ENCODE results near the gene N4BP3. TPM values are rescaled to one million over a fixed set of nuclear protein-coding genes. Genes with fewer than 3 reads are reported as not detected.

Gene N4BP3
- total RNA-seq, 1 donor from 2014 or later: 0.32 TPM

GRCh38 chr5:178108446-178108845, 4.9 kb upstream of the N4BP3 start:
- H3K4me1 Mint-ChIP-seq (ENCODE audit: low read depth): peaks cover 7% of the 10 kb centered on the region
- TF ChIP-seq, protein P1, sequence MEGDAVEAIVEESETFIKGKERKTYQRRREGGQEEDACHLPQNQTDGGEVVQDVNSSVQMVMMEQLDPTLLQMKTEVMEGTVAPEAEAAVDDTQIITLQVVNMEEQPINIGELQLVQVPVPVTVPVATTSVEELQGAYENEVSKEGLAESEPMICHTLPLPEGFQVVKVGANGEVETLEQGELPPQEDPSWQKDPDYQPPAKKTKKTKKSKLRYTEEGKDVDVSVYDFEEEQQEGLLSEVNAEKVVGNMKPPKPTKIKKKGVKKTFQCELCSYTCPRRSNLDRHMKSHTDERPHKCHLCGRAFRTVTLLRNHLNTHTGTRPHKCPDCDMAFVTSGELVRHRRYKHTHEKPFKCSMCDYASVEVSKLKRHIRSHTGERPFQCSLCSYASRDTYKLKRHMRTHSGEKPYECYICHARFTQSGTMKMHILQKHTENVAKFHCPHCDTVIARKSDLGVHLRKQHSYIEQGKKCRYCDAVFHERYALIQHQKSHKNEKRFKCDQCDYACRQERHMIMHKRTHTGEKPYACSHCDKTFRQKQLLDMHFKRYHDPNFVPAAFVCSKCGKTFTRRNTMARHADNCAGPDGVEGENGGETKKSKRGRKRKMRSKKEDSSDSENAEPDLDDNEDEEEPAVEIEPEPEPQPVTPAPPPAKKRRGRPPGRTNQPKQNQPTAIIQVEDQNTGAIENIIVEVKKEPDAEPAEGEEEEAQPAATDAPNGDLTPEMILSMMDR (IDR thresholded peaks at IDR 0.05): no peak
- H3K27ac Mint-ChIP-seq (ENCODE audit: unreplicated experiment): no peak overlapping the region
- no peak overlapping the region for H3K4me3 Mint-ChIP-seq (ENCODE audit: unreplicated experiment)
- no peak for DNase-seq (ENCODE audit: low spot score)
- H3K36me3 Mint-ChIP-seq (ENCODE audit: low read depth): no peaks in the 10 kb centered on the region
- no peaks in the 10 kb centered on the region for H3K27me3 Mint-ChIP-seq (ENCODE audit: low read depth)
- no peaks in the 10 kb centered on the region for H3K9me3 Mint-ChIP-seq (ENCODE audit: low read depth)

DNA sequence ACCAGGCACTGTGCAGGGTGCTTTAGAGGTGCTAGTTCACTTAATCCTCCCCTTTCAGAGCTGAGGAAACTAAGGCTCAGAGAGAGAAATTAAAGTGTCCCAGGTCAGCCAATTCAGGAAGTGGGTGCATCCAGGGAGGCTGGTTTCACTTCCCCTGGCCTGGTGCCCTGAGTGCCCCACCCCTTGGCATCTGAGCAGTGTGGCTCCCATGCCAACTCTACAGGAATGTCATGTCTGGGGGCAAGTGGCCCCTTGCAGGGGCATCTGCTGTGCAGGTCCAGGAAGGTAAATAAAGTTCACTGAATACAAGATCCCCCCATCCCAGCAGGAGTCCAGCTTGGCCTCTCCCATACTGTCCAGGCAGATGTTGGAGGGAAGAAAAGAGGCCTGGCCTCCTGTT, 4.4 kb upstream of the N4BP3 start:
- H3K36me3 Mint-ChIP-seq (ENCODE audit: low read depth): no peaks in the 10 kb centered on the region
- no peaks in the 10 kb centered on the region for H3K9me3 Mint-ChIP-seq (ENCODE audit: low read depth)
- H3K4me1 Mint-ChIP-seq (ENCODE audit: low read depth): peaks cover 7% of the 10 kb centered on the region
- no peaks in the 10 kb centered on the region for H3K27me3 Mint-ChIP-seq (ENCODE audit: low read depth)
- no peak overlapping the region for H3K4me3 Mint-ChIP-seq (ENCODE audit: unreplicated experiment)
- TF ChIP-seq, protein P1 (IDR thresholded peaks at IDR 0.05): no peak
- no peak overlapping the region for H3K27ac Mint-ChIP-seq (ENCODE audit: unreplicated experiment)
- no peak for DNase-seq (ENCODE audit: low spot score)

GRCh38 chr5:178110511-178110910, 2.8 kb upstream of the N4BP3 start:
- Mint-ChIP-seq H3K4me3 (ENCODE audit: unreplicated experiment) (no peak overlapping the region), H3K9me3 (ENCODE audit: low read depth) (no peaks in the 10 kb centered on the region), H3K27ac (ENCODE audit: unreplicated experiment) (no peak overlapping the region), H3K36me3 (ENCODE audit: low read depth) (no peaks in the 10 kb centered on the region), H3K27me3 (ENCODE audit: low read depth) (peaks cover 13% of the 10 kb centered on the region), H3K4me1 (ENCODE audit: low read depth) (peaks cover 16% of the 10 kb centered on the region)
- TF ChIP-seq, protein P1 (IDR thresholded peaks at IDR 0.05): no peak
- no peak for DNase-seq (ENCODE audit: low spot score)

- H3K4me1 Mint-ChIP-seq (ENCODE audit: low read depth): peaks cover 18% of the 10 kb centered on the region
- H3K36me3 Mint-ChIP-seq (ENCODE audit: low read depth): no peaks in the 10 kb centered on the region
- H3K4me3 Mint-ChIP-seq (ENCODE audit: unreplicated experiment): no peak overlapping the region
- peaks cover 18% of the 10 kb centered on the region for H3K27me3 Mint-ChIP-seq (ENCODE audit: low read depth)
- DNase-seq (ENCODE audit: low spot score): no peak
- no peak overlapping the region for H3K27ac Mint-ChIP-seq (ENCODE audit: unreplicated experiment)
- H3K9me3 Mint-ChIP-seq (ENCODE audit: low read depth): no peaks in the 10 kb centered on the region
- TF ChIP-seq, protein P1 (IDR thresholded peaks at IDR 0.05): no peak
Measured at GRCh38 chr5:178111925-178112324, 1.4 kb upstream of the N4BP3 start.

DNA sequence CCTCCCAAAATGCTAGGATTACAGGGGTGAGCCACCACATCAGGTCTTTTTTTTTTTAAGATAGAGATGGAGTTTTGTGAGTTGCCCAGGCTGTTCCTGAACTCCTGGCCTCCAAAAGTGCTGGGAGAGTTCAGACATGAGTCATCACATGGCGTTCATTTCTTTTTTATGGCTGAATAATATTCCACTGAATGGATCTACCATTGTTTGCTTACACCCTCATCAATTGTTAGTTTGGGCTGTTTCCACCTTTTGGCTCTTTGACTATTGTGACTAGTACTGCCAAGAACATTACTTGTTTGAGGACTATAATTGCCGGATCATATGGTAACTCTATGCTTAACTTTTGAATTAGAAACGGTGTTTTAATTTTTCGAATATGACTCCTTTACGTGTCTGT, 787 bp upstream of the N4BP3 start:
- Mint-ChIP-seq H3K9me3 (ENCODE audit: low read depth) (no peaks in the 10 kb centered on the region), H3K27ac (ENCODE audit: unreplicated experiment) (no peak overlapping the region), H3K4me1 (ENCODE audit: low read depth) (peaks cover 18% of the 10 kb centered on the region), H3K27me3 (ENCODE audit: low read depth) (peaks cover 20% of the 10 kb centered on the region), H3K36me3 (ENCODE audit: low read depth) (no peaks in the 10 kb centered on the region), H3K4me3 (ENCODE audit: unreplicated experiment) (peak overlapping the region; percentile 72)
- no peak for DNase-seq (ENCODE audit: low spot score)
- TF ChIP-seq, protein P1 (IDR thresholded peaks at IDR 0.05): no peak
